GM04503 (cell line): Measurements from ENCODE around the gene IFNK.
A peak's percentile ranks its signal among the peaks of the same experiment; 100 is the strongest.

Source experiments
- DNase-seq: peaks from one replicate; pipeline ENCODE4 v3.0.0-alpha.2; 2012; ENCODE audit warnings: low read depth

Gene IFNK

GRCh38 chr9:27538647-27539046 is 14.6 kb downstream of the IFNK start:
- DNase-seq = no peak

- no peak for DNase-seq
Observed at GRCh38 chr9:27539479-27540441, 15.7 kb downstream of the IFNK start.

DNA sequence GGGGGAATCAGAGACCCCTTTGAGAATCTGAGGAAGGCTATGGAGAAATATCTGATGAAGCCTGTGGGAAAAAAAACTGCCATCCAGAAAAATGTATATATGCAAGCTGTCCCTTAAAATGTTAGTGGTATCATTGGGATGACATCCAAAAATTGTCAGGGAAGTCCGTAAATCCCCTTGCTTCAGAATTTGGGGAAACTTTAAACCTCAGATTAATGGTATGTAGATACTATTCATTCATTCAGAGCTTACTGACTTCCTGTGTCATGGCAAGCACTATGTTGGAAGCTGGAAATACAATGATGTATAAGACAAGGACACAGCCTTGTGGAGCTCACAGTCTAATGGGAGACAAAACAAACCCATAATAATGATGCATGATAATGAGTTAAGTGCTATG is 16.4 kb downstream of the IFNK start:
- DNase-seq = no peak

DNA sequence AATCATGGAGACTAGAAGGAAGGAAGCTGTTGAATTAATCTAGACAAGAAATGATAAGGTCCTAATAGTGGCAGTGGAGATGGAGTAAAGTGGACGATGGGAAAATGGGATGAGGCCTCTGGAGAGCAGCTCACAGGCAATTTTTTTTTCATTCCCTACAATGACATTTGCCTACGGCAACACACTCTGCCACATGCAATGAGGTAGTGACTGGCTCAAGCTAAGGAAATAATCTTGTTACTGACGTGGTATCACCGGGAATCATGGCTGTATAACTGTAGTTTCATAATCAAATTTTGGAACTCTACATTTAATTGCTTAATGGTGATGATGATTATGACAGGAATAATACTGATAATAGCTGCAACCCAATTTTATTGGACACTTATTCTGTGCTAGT is 17.6 kb downstream of the IFNK start:
- DNase-seq = no peak

DNA sequence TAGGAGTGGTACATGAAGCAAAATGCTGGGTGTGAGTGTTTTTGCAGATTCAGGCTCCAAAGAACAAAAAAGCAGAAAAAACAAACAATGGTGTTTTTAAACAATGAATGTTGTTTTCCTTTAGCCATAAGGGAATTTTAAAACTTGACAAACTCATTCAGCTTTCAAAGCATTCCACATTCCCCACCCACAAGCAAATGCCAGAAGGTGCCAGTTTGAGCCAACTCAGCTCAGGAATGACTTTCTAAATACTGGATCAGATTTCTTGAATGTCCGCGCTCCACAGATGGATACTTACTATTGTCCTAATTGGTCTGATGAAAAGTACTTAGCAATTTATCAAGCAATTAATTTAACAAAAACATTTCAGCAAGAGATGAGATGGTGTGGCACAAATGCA is 18.4 kb downstream of the IFNK start:
- no peak for DNase-seq

GRCh38 chr9:27545471-27545870 is 21.4 kb downstream of the IFNK start:
- no peak for DNase-seq

- no peak for DNase-seq
Observed at GRCh38 chr9:27548055-27548741, 24.1 kb downstream of the IFNK start.

DNA sequence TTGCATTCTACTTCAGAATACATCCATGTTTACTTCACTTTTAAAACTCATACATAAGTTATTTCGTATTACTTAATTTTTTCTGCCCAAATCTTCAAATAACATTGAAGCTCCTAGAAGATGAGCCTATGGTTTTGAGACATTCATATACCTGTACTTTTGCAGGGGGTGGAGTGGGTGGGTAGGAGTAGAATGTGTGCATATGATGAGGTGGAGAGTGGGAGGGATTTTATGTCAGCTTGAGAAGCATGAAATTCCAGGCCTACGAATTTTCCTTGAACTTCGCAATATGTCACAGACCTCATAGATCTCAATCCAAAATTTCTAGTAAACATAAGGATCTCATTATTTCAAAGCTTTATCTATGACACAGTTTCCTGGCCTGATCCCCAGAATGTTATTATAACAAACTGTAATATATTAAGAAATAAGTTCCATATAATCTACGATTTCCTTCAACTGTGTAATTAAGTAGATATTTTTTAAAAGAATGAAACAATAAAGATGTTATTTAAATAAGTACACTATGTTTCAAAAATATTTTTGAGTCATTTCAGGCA is 25.2 kb downstream of the IFNK start:
- DNase-seq = no peak

DNA sequence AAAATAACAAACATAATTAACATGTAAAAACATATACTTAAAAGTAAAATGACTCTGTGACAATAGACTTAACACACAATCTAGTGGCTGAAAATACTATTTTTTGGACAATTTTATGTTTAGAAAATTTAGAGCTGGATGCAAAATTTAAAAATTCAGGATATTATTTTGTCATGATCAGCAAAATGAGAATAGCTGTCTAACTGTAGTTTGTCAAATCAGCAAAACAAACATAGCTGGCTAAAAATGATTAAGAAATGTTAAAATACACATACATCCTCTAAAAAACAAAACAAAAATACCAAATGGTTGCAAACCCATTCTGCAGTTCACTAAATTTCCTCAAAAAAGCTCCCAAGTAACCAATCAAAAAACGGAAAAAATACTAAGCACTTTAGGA is 30.6 kb downstream of the IFNK start:
- DNase-seq = no peak

GRCh38 chr9:27556470-27556869 is 32.4 kb downstream of the IFNK start:
- no peak for DNase-seq

GRCh38 chr9:27558307-27558706 is 34.2 kb downstream of the IFNK start:
- no peak for DNase-seq

- DNase-seq = no peak
Observed at GRCh38 chr9:27560457-27560856, 36.4 kb downstream of the IFNK start.

- no peak for DNase-seq
Observed at GRCh38 chr9:27561685-27562084, 37.6 kb downstream of the IFNK start.

DNA sequence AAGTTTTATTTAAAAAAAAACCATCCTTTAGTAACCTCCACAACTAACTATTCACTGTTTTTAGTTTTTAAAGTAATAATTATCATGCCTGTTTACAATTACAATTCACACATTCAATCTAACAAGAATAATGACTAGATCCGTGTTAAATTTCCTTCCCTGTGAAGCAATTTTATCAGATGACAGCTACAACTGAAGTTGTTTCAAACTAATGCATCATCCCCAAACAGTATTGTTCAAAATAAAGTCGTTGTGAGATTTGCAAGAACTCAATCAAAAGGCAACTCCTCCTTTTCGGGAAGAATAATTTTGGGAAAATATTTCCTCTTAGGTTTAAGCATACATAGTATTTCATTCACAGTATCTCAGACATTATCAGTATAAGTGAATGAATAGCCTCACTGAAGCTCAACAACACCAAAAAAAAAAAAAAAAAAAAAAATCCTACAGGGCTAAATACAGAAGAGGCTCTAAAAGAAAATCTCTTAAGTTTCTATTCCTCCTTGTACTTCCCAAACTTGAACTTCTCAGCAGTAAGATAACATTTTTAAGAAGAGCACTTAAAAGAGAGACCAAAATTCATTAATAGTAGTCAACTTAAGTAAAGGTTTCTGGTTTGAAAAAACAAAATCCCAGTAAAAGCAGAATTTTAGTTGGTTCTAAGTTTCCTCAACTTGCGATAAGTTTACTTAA is 39.8 kb downstream of the IFNK start:
- no peak for DNase-seq

GRCh38 chr9:27564670-27565069 is 40.6 kb downstream of the IFNK start:
- DNase-seq = no peak

GRCh38 chr9:27565696-27566095 is 41.6 kb downstream of the IFNK start:
- no peak for DNase-seq

DNA sequence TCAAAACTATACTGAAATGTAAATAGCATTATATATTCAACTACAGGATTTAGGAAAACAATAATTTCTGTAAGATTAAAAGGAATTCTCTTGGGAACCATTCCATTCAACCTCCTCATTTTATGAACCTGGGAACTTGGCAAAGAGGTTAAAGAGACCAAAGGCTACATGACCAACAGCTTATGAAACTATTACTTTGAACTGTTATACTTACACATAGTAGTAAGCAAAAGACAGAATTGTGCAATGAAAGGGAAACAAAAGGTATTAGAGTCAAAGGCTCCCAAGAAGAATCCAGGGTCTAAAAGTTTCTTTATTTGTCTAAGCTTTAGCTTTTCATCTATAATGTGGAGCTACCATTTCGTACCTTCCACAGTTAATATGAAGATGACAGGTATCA is 42.0 kb downstream of the IFNK start:
- DNase-seq = no peak

DNA sequence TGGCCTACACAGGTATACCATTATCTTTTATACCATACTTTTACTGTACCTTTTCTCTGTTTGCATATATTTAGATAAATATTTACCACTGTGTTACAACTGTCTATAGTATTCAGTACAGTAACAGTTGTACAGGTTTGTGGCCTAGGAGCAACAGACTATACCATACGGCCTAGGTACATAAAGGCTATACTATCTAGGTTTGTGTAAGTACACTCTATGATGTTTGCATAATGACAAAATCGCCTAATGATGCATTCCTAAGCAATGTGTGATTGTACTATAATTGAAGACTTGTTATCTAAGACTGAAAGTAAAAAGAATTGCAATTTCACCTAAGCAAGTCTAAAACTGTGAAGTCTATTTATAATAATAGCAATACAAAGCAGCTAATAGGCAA is 45.3 kb downstream of the IFNK start:
- no peak for DNase-seq

GRCh38 chr9:27571011-27571410 is 46.9 kb downstream of the IFNK start:
- no peak for DNase-seq

DNA sequence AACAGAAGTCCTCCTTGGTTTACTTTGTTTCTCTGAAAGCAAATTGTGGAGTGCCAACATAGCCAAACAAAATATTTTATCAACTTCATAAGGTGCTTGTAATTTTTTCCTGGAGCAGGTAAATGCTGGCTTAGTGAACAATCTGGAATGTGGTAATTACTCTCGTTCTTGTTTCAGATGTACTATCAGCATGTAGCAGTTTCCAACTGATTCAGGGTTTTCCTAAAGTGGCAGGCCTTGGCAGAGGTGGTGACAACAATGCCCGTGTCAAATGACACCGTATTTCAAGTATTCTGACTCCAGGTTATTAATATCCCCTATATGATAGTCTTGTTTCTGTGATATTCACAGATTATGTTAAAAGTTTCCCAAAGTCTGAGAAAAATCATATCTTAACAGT is 48.0 kb downstream of the IFNK start:
- DNase-seq = no peak

DNA sequence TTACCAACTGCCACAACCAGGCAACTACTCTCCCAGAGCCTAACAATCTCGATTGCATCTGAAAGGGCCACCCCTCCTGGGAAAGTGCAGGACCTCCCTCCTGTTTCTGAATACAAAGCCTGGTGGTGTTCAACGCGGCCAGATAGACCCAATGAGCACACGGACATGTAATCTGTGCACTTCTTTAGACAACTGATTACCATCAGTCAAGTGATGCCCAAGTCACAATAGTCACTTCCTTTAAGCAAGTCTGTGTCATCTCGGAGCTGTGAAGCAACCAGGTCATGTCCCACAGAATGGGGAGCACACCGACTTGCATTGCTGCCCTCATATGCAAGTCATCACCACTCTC is 48.5 kb downstream of the IFNK start:
- DNase-seq = peak; percentile 12

- DNase-seq = peak; percentile 1
Observed at GRCh38 chr9:27572918-27573633, 49.0 kb downstream of the IFNK start, which contains the start of gene C9orf72. C9orf72 (minus strand) TSS chr9:27573481; CDS start chr9:27567120, 6,361 bp downstream.
